GM12864 (cell line): Measurements from ENCODE around the gene POFUT1.
A peak's percentile ranks its signal among the peaks of the same experiment; 100 is the strongest.
"Not testable (repeated sequence)": the region's sequence is repeated elsewhere in the genome, so short reads cannot be mapped to it uniquely, and the experiment has no call there.

Experiments
- DNase-seq: peaks from one replicate; pipeline ENCODE4 v3.0.0-alpha.2; 2011; ENCODE audit warnings: low read depth
- H3K4me3 ChIP-seq: 2 replicates; pipeline ENCODE4 v1.5.1; 2011; ENCODE audit warnings: mild to moderate bottlenecking, low read depth, low read length, control low read depth
- CTCF ChIP-seq: IDR thresholded peaks from 2 replicates; pipeline ENCODE4 v1.5.1; 2011; ENCODE audit warnings: low read depth, mild to moderate bottlenecking, moderate library complexity, low read length, control low read depth, inconsistent platforms; ENCODE audit errors: missing control alignments

POFUT1 gene

GRCh38 chr20:32263398-32263954 is 55.8 kb downstream of the POFUT1 start:
- no peak for TF ChIP-seq CTCF
- H3K4me3 ChIP-seq = no peak overlapping the region
- DNase-seq = no peak

GRCh38 chr20:32271620-32272019 is 63.9 kb downstream of the POFUT1 start:
- DNase-seq = no peak
- no peak for TF ChIP-seq CTCF
- no peak overlapping the region for H3K4me3 ChIP-seq

GRCh38 chr20:32274359-32274758 is 66.7 kb downstream of the POFUT1 start:
- no peak overlapping the region for H3K4me3 ChIP-seq
- DNase-seq = no peak
- TF ChIP-seq CTCF = no peak

GRCh38 chr20:32275163-32275562 is 67.5 kb downstream of the POFUT1 start:
- not testable (repeated sequence) for H3K4me3 ChIP-seq, DNase-seq

GRCh38 chr20:32277361-32278198 is 69.9 kb downstream of the POFUT1 start, which contains the start of gene KIF3B:
Gene KIF3B, plus strand, starts transcription at chr20:32277651. Its CDS starts 32,127 bp downstream, at chr20:32309778.
- peak; percentile 86 for DNase-seq
- TF ChIP-seq CTCF = no peak
- H3K4me3 ChIP-seq = peak within 1 kb of the TSS; percentile 100

- peak; percentile 70 for DNase-seq
- TF ChIP-seq CTCF = no peak
- H3K4me3 ChIP-seq = peak overlapping the region; percentile 100
These were observed 70.5 kb downstream of the POFUT1 start for GRCh38 chr20:32278199-32278643.

GRCh38 chr20:32281711-32282110 is 74.0 kb downstream of the POFUT1 start:
- no peak for DNase-seq
- H3K4me3 ChIP-seq = no peak overlapping the region
- no peak for TF ChIP-seq CTCF
